SU-DHL-6 (cell line): ENCODE results near the gene GEMIN5.

Experiments
- H2AFZ ChIP-seq: fragments of 200-600 bp; sonication (generic); 2 replicates; pipeline ENCODE4 v1.6.1; 2014; ENCODE audit warnings: low read depth, mild to moderate bottlenecking, moderate library complexity, mixed read lengths, antibody characterized with exemption, low read length; ENCODE audit not compliant: severe bottlenecking
- H3F3A ChIP-seq: fragments of 200-600 bp; shearing (Covaris generic); 2 replicates; pipeline ENCODE4 v1.6.0; 2016; ENCODE audit warnings: antibody characterized with exemption, mild to moderate bottlenecking; ENCODE audit not compliant: insufficient read depth
- H3K27ac ChIP-seq: fragments of 200-600 bp; sonication (generic); 2 replicates; pipeline ENCODE4 v1.5.1; 2016; ENCODE audit warnings: low read depth, mild to moderate bottlenecking, low read length, moderate library complexity, mixed read lengths
- H3K27me3 ChIP-seq: fragments of 200-600 bp; sonication (generic), shearing (Covaris generic); 2 replicates; pipeline ENCODE4 v1.6.0; 2014; ENCODE audit warnings: mild to moderate bottlenecking, low read length
- H3K36me3 ChIP-seq: fragments of 200-600 bp; sonication (generic); 2 replicates; pipeline ENCODE4 v1.6.1; 2014; ENCODE audit warnings: mild to moderate bottlenecking, low read length, mixed read lengths
- H3K4me2 ChIP-seq: fragments of 300-600, 200-600 bp; shearing (Covaris generic), sonication (generic); 2 replicates; pipeline ENCODE4 v1.6.0; 2014; ENCODE audit warnings: low read length, low read depth, mild to moderate bottlenecking; ENCODE audit not compliant: poor library complexity, severe bottlenecking
- H3K4me3 ChIP-seq: fragments of 200-600 bp; sonication (generic); 2 replicates; pipeline ENCODE4 v1.5.1; 2014; ENCODE audit warnings: antibody characterized with exemption, low read length, mild to moderate bottlenecking, mixed read lengths; ENCODE audit not compliant: insufficient read depth, poor library complexity, severe bottlenecking
- H3K79me2 ChIP-seq: fragments of 200-600 bp; sonication (generic); 2 replicates; pipeline ENCODE4 v1.6.1; 2014; ENCODE audit warnings: mild to moderate bottlenecking, low read length, moderate library complexity; ENCODE audit not compliant: insufficient read depth
- H3K9ac ChIP-seq: fragments of 200-600 bp; sonication (generic); 2 replicates; pipeline ENCODE4 v1.7.0; 2014; ENCODE audit warnings: mild to moderate bottlenecking, low read length
- H3K9me2 ChIP-seq: fragments of 200-600 bp; sonication (generic); replicated peaks from 2 replicates; pipeline ENCODE4 v1.6.1; 2014; ENCODE audit warnings: low read length; ENCODE audit not compliant: insufficient read depth
- H3K9me3 ChIP-seq: fragments of 200-600 bp; sonication (generic); 2 replicates; pipeline ENCODE4 v1.6.1; 2014; ENCODE audit warnings: low read length, mixed read lengths; ENCODE audit not compliant: insufficient read depth
- H4K20me1 ChIP-seq: fragments of 200-600 bp; sonication (generic); 2 replicates; pipeline ENCODE4 v1.6.1; 2014; ENCODE audit warnings: low read depth, mild to moderate bottlenecking, antibody characterized with exemption, low read length, moderate library complexity, mixed read lengths
- CTCF ChIP-seq: fragments of 200-600 bp; sonication (generic); IDR thresholded peaks from one replicate; pipeline ENCODE4 v1.5.1; 2017; ENCODE audit warnings: antibody characterized with exemption, mild to moderate bottlenecking, low read length, moderate library complexity; ENCODE audit not compliant: insufficient read depth, poor library complexity, severe bottlenecking
- EZH2phosphoT487 ChIP-seq: fragments of 200-600 bp; sonication (generic), shearing (Covaris generic); conservative IDR thresholded peaks from 2 replicates; pipeline ENCODE4 v1.6.1; 2018; ENCODE audit warnings: mild to moderate bottlenecking, antibody characterized with exemption, low read length, moderate library complexity, mixed read lengths

GEMIN5 gene

DNA sequence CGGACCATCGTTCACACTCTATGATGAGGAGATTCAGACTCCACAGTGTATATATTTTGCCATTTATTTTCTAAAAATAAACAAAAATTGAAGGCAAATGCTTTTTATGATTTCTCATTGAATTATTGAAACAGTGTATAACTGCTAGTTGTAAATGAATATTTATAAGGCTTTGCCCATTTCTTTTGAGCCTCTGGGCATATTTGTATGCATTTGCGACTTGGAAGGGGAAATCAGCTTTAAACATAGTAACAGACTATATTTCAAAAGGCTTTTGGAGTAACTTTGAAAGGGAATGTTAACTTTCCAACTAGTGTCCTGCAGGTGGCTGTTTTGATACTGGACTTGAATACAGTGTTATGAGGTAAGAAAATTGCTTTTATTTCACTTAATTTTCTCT lies 28.9 kb upstream of the GEMIN5 start:
- no peak for TF ChIP-seq CTCF
- no peak for TF ChIP-seq EZH2phosphoT487
- H3K9me3 ChIP-seq, result no peaks in the 10 kb centered on the region
- H2AFZ ChIP-seq, result no peak overlapping the region
- no peaks in the 10 kb centered on the region for H3F3A ChIP-seq
- no peaks in the 10 kb centered on the region for H4K20me1 ChIP-seq
- H3K36me3 ChIP-seq, result peaks cover 16% of the 10 kb centered on the region; the same call in 1 of the 2 replicates
- no peak overlapping the region for H3K4me2 ChIP-seq
- no peaks in the 10 kb centered on the region for H3K27me3 ChIP-seq
- H3K4me3 ChIP-seq, result no peak overlapping the region
- no peak overlapping the region for H3K27ac ChIP-seq
- no peaks in the 10 kb centered on the region for H3K79me2 ChIP-seq
- no peak overlapping the region for H3K9ac ChIP-seq
- no peaks in the 10 kb centered on the region for H3K9me2 ChIP-seq

DNA sequence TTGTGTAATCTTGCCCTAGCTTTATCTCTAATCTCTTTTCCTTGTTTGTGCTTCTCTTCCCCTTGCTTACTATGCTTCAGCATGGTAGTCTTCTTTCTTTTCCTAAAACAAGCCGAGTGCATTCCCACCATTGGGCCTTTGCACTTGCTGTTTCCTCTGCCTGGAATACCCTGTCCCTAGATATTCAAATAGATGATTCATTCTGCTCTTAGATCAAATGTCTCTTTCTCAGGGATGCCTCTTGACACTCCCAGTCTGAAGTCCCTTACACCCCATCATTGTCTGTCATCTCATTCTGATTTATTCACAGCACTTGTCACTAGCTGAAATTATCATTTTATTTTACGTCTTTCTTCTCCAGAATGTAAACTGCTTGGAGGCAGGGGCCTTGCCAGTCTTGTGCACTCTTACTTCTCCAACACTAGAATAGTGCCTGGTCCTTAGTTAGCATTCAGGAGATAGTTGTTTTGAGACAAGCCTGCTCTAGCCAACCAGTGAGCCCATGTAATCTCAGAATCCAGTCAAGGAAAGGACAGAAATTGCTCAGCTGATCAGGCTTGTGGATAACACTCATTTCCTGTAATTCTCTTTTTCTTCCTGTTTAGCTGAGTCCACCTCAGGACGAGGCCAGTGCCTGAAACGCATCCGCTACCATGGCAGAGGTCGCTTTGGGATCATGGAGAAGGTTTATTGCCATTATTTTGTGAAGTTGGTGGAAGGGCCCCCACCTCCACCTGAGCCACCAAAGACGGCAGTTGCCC lies 28.2 kb upstream of the GEMIN5 start:
- Histone ChIP-seq H4K20me1 (no peaks in the 10 kb centered on the region), H3K9ac (no peak overlapping the region), H3K9me2 (no peaks in the 10 kb centered on the region), H3K4me2 (no peak overlapping the region), H3K27ac (no peak overlapping the region), H3K36me3 (peaks cover 19% of the 10 kb centered on the region; the same call in 1 of the 2 replicates), H3K4me3 (no peak overlapping the region), H3F3A (no peaks in the 10 kb centered on the region), H3K79me2 (no peaks in the 10 kb centered on the region), H3K27me3 (no peaks in the 10 kb centered on the region), H2AFZ (no peak overlapping the region), H3K9me3 (no peaks in the 10 kb centered on the region)
- TF ChIP-seq CTCF (no peak), EZH2phosphoT487 (no peak)

DNA sequence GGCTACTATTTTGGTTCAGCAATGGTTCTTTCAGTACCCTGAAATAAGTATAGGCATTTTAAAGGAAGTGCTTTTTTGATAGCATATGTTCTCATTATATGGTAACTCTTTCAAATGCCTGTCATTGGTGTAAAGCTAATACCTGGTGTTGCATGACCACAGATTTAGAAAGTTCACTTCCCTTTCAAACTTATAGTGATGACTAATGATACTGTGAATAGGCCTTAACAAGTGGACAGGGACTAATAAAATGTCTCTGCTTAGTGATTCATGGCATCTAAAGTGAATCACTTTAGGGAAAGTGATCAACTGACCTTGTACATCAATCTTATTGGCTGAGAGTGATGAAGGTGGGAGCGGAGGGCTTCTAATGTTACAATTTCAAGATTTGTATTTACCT lies 24.5 kb upstream of the GEMIN5 start:
- no peaks in the 10 kb centered on the region for H4K20me1 ChIP-seq
- no peaks in the 10 kb centered on the region for H3F3A ChIP-seq
- no peak for TF ChIP-seq CTCF
- TF ChIP-seq EZH2phosphoT487, result no peak
- peaks cover 36% of the 10 kb centered on the region for H3K36me3 ChIP-seq
- H3K27me3 ChIP-seq, result no peaks in the 10 kb centered on the region
- no peak overlapping the region for H3K4me3 ChIP-seq
- H2AFZ ChIP-seq, result no peak overlapping the region
- H3K27ac ChIP-seq, result no peak overlapping the region
- no peaks in the 10 kb centered on the region for H3K9me3 ChIP-seq
- no peaks in the 10 kb centered on the region for H3K79me2 ChIP-seq
- H3K4me2 ChIP-seq, result no peak overlapping the region
- no peak overlapping the region for H3K9ac ChIP-seq
- H3K9me2 ChIP-seq, result no peaks in the 10 kb centered on the region
